Measurements from ENCODE around the gene LDLRAP1. TPM values are rescaled to one million over a fixed set of nuclear protein-coding genes. Genes with fewer than 3 reads are reported as not detected.

Gene LDLRAP1
- total RNA-seq, 1 donor from 2014 or later = 34.3 TPM

DNA sequence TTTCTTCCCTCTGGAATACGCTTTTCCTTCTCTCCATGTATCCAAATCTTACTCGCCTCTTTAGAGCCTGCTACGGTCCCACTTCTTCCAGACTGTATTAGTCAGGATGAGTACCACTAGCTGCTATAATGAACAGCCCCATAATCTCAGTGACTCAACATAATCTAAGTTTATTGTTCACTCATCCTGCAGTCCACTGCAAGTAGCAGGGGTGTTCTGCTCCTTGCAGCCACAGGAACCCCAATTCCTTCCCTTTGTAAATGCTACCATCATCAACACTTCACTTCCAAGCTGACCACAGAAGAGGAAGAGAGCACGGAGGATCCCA lies 18.1 kb upstream of the LDLRAP1 start:
- H3K4me1 Mint-ChIP-seq (ENCODE audit: unreplicated experiment) = peaks cover 2% of the 10 kb centered on the region
- no peaks in the 10 kb centered on the region for H3K36me3 Mint-ChIP-seq (ENCODE audit: unreplicated experiment)
- no peak for DNase-seq (ENCODE audit: extremely low spot score, unreplicated experiment)
- TF ChIP-seq, protein P1, sequence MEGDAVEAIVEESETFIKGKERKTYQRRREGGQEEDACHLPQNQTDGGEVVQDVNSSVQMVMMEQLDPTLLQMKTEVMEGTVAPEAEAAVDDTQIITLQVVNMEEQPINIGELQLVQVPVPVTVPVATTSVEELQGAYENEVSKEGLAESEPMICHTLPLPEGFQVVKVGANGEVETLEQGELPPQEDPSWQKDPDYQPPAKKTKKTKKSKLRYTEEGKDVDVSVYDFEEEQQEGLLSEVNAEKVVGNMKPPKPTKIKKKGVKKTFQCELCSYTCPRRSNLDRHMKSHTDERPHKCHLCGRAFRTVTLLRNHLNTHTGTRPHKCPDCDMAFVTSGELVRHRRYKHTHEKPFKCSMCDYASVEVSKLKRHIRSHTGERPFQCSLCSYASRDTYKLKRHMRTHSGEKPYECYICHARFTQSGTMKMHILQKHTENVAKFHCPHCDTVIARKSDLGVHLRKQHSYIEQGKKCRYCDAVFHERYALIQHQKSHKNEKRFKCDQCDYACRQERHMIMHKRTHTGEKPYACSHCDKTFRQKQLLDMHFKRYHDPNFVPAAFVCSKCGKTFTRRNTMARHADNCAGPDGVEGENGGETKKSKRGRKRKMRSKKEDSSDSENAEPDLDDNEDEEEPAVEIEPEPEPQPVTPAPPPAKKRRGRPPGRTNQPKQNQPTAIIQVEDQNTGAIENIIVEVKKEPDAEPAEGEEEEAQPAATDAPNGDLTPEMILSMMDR (IDR thresholded peaks at IDR 0.05) = no peak
- peaks cover 8% of the 10 kb centered on the region for H3K9me3 Mint-ChIP-seq (ENCODE audit: unreplicated experiment)
- H3K27me3 Mint-ChIP-seq (ENCODE audit: unreplicated experiment) = peaks cover 9% of the 10 kb centered on the region
- H3K27ac Mint-ChIP-seq (ENCODE audit: unreplicated experiment) = no peak overlapping the region
- no peak overlapping the region for H3K4me3 Mint-ChIP-seq (ENCODE audit: unreplicated experiment)

DNA sequence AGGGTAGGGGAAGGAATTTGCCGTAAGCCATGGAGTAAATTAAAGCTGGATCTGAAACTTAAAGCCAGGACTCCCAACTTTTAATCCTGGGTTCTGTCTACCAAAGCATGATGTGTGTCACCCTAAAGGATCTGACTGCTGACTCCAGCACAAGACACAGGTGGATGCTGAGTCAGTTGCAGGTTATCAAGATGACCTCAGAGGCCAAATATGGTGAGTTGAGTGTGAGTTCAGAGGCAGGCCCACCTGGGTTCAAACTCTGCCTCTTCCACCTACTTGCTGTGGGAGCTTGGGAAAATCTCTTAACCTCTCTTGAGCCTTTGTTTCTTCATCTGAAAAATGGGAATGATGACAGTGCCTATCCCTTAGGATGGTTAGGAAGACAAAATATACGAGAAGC lies 16.7 kb upstream of the LDLRAP1 start:
- DNase-seq (ENCODE audit: extremely low spot score, unreplicated experiment) = no peak
- TF ChIP-seq, protein P1 (IDR thresholded peaks at IDR 0.05) = no peak
- peaks cover 8% of the 10 kb centered on the region for H3K9me3 Mint-ChIP-seq (ENCODE audit: unreplicated experiment)
- no peak overlapping the region for H3K27ac Mint-ChIP-seq (ENCODE audit: unreplicated experiment)
- H3K36me3 Mint-ChIP-seq (ENCODE audit: unreplicated experiment) = no peaks in the 10 kb centered on the region
- no peaks in the 10 kb centered on the region for H3K4me1 Mint-ChIP-seq (ENCODE audit: unreplicated experiment)
- H3K4me3 Mint-ChIP-seq (ENCODE audit: unreplicated experiment) = no peak overlapping the region
- peaks cover 9% of the 10 kb centered on the region for H3K27me3 Mint-ChIP-seq (ENCODE audit: unreplicated experiment)

DNA sequence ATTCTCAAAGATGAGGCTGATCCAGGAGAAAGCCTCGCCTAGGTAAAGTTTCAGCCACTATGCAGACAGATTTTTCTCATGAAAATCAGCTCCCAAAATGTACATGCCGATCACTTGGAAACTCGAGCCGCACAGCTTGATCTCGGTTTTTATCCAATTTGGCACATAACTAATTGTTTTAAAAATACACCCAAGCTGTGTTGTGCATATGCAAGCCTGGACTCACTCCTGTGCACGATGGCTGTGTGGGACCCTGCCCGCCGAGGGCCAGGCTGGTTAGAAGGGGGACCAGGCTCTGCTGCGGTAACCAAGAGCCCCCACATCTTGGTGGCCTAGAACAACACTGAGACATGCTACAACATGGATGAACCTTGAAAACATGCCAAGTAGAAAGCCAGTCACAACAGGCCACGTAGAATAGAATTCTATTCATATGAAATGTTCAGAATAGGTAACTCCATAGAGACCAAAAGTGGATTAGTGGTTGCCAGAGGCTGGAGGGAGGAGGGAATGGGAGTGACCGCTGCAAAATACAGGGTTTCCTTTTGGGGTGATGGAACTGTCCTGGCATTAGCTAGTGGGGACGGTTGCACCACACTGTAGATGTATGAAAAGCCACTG lies 16.1 kb upstream of the LDLRAP1 start:
- Mint-ChIP-seq H3K9me3 (ENCODE audit: unreplicated experiment) (peaks cover 8% of the 10 kb centered on the region), H3K4me3 (ENCODE audit: unreplicated experiment) (no peak overlapping the region), H3K4me1 (ENCODE audit: unreplicated experiment) (no peaks in the 10 kb centered on the region), H3K27ac (ENCODE audit: unreplicated experiment) (no peak overlapping the region), H3K27me3 (ENCODE audit: unreplicated experiment) (peaks cover 9% of the 10 kb centered on the region), H3K36me3 (ENCODE audit: unreplicated experiment) (no peaks in the 10 kb centered on the region)
- DNase-seq (ENCODE audit: extremely low spot score, unreplicated experiment) = no peak
- TF ChIP-seq, protein P1 (IDR thresholded peaks at IDR 0.05) = no peak

DNA sequence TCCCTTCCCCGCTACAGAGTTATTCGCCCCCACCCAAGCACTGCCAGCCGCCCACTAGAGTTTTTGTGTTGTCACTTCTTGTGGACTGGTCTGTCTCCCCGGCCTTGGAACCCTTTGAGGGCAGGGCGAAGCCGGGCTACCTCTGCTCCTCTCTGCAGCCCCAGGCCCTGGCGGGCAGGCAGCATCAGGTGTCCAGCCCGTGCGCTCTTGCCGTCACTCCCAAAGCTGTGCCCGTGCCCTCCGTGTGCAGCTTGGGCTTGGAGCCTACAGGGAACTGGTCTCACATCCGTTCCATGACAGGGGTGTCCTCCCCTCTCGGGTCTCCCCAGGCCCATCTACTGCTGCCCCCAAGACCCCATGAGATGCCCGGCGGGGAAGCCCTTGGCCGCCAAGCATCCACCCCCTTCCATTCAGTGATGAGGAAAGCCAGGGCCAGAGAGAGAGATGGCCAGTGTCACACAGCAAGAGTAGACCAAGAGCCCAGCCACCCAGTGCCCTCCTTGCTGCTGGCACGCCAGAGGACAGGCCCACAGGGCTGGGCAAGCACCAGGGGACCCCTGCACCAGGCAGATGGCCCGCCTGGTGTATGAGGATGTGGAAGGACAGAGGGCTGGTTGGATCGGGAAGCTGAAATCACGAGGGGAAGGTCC lies 15.3 kb upstream of the LDLRAP1 start:
- H3K36me3 Mint-ChIP-seq (ENCODE audit: unreplicated experiment) = no peaks in the 10 kb centered on the region
- H3K4me3 Mint-ChIP-seq (ENCODE audit: unreplicated experiment) = no peak overlapping the region
- no peaks in the 10 kb centered on the region for H3K4me1 Mint-ChIP-seq (ENCODE audit: unreplicated experiment)
- no peak overlapping the region for H3K27ac Mint-ChIP-seq (ENCODE audit: unreplicated experiment)
- TF ChIP-seq, protein P1 (IDR thresholded peaks at IDR 0.05) = no peak
- DNase-seq (ENCODE audit: extremely low spot score, unreplicated experiment) = no peak
- peaks cover 9% of the 10 kb centered on the region for H3K27me3 Mint-ChIP-seq (ENCODE audit: unreplicated experiment)
- H3K9me3 Mint-ChIP-seq (ENCODE audit: unreplicated experiment) = peaks cover 8% of the 10 kb centered on the region

DNA sequence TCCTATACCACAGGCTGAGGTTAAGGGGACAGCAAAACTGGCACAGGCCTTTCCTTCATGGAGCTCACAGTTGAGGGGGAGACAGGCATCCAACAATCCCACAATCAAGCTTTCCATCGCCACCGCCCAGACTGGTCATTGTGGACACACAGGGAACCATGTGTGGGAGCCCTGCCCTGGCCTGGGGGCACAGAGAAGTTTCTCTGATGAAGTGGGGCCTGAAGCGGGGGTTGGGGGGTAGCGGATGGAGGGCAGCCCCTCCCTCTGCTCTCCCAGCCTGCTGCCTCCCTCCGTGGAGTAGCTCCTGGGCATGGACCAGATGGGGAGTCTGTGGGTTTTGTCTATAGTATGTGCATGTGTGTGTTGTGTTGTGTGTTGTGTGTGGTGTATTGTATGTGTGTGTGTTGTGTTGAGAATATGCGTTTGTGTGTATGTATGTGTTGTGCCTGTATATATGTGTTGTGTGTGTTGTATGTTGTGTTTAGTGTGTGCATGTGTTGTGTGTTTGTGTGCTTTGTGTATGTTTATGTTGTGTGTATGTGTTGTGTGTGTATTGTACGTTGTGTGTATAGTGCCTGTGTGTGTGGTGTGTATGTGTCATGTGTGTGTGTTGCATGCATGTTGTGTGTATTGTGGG lies 14.4 kb upstream of the LDLRAP1 start:
- TF ChIP-seq, protein P1 (IDR thresholded peaks at IDR 0.05) = no peak
- H3K9me3 Mint-ChIP-seq (ENCODE audit: unreplicated experiment) = peaks cover 8% of the 10 kb centered on the region
- H3K36me3 Mint-ChIP-seq (ENCODE audit: unreplicated experiment) = no peaks in the 10 kb centered on the region
- H3K4me1 Mint-ChIP-seq (ENCODE audit: unreplicated experiment) = no peaks in the 10 kb centered on the region
- H3K27me3 Mint-ChIP-seq (ENCODE audit: unreplicated experiment) = peaks cover 9% of the 10 kb centered on the region
- DNase-seq (ENCODE audit: extremely low spot score, unreplicated experiment) = no peak
- no peak overlapping the region for H3K27ac Mint-ChIP-seq (ENCODE audit: unreplicated experiment)
- no peak overlapping the region for H3K4me3 Mint-ChIP-seq (ENCODE audit: unreplicated experiment)
